Right lobe of liver (tissue), 4 donors: ENCODE measurements around the gene COL18A1.

Source experiments
- POLR2A ChIP-seq: fragments of 450-650 bp; IDR thresholded peaks from one replicate; pipeline ENCODE4 v1.6.1; 2017; ENCODE audit warnings: antibody characterized with exemption, mild to moderate bottlenecking
- TF ChIP-seq, protein P1 (sequence below), 4 donors: fragments of 200-600 bp in 3 of 4; fragments of 450-650 bp in 1 of 4; IDR thresholded peaks; one replicate each; pipeline versions ENCODE4 v1.5.1 to v1.8.0; 2016 to 2022; ENCODE audit warnings: antibody characterized with exemption in 4 of 4, mild to moderate bottlenecking in 2 of 4
- donor health status: DM: no; HTN: no; CAD: no.
- donor health status: DM: no; HTN: no; CAD: no.
- donor health status: DM: no; HTN: yes; CAD: no.

GRCh38 chr21:45465611-45466329 is 60.8 kb downstream of the COL18A1 start:
- TF ChIP-seq, protein P1, sequence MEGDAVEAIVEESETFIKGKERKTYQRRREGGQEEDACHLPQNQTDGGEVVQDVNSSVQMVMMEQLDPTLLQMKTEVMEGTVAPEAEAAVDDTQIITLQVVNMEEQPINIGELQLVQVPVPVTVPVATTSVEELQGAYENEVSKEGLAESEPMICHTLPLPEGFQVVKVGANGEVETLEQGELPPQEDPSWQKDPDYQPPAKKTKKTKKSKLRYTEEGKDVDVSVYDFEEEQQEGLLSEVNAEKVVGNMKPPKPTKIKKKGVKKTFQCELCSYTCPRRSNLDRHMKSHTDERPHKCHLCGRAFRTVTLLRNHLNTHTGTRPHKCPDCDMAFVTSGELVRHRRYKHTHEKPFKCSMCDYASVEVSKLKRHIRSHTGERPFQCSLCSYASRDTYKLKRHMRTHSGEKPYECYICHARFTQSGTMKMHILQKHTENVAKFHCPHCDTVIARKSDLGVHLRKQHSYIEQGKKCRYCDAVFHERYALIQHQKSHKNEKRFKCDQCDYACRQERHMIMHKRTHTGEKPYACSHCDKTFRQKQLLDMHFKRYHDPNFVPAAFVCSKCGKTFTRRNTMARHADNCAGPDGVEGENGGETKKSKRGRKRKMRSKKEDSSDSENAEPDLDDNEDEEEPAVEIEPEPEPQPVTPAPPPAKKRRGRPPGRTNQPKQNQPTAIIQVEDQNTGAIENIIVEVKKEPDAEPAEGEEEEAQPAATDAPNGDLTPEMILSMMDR (IDR thresholded peaks at IDR 0.05), result no peak
- TF ChIP-seq POLR2A, result no peak
